Mucosa of rectum (tissue), 2 donors: ENCODE measurements around the gene ACER3.
"Not testable (repeated sequence)": the region's sequence is repeated elsewhere in the genome, so short reads cannot be mapped to it uniquely, and the experiment has no call there.

ENCODE experiments used
- H3K27ac ChIP-seq, 2 donors: one replicate each; pipeline ENCODE4 v1.7.0; 2013; ENCODE audit warnings: inconsistent platforms in 2 of 2, low read depth in 2 of 2, low read length in 2 of 2
- H3K27me3 ChIP-seq, 2 donors: one replicate each; pipeline ENCODE4 v1.7.0; 2013; ENCODE audit warnings: low read length in 2 of 2; ENCODE audit not compliant: control insufficient read depth in 2 of 2, insufficient read depth in 2 of 2
- H3K36me3 ChIP-seq, 2 donors: one replicate each; pipeline ENCODE4 v1.7.0; 2013; ENCODE audit warnings: low read length in 2 of 2; ENCODE audit not compliant: control insufficient read depth in 2 of 2, insufficient read depth in 2 of 2
- H3K4me1 ChIP-seq, 2 donors: one replicate each; pipeline ENCODE4 v1.7.0; 2013; ENCODE audit warnings: low read length in 2 of 2, mild to moderate bottlenecking in 1 of 2; ENCODE audit not compliant: control insufficient read depth in 2 of 2, insufficient read depth in 2 of 2
- H3K4me3 ChIP-seq, 2 donors: one replicate each; pipeline ENCODE4 v1.7.0; 2013; ENCODE audit warnings: low read length in 2 of 2
- H3K9ac ChIP-seq, 2 donors: one replicate each; pipeline ENCODE4 v1.7.0; 2013; ENCODE audit warnings: low read length in 2 of 2, low read depth in 1 of 2, mild to moderate bottlenecking in 1 of 2
- H3K9me3 ChIP-seq, 2 donors: one replicate each; pipeline ENCODE4 v1.7.0; 2013; ENCODE audit warnings: low read length in 2 of 2; ENCODE audit not compliant: control insufficient read depth in 2 of 2
- donor health status: healthy.
- donor health status: Normal muscosa, but diverticular disease.

Gene ACER3

GRCh38 chr11:76890329-76890728 is 29.6 kb downstream of the ACER3 start:
- H3K9me3 ChIP-seq = no peaks in the 10 kb centered on the region
- H3K9ac ChIP-seq = no peak overlapping the region
- H3K36me3 ChIP-seq = no peaks in the 10 kb centered on the region
- H3K27me3 ChIP-seq = no peaks in the 10 kb centered on the region
- H3K4me1 ChIP-seq = no peaks in the 10 kb centered on the region
- H3K4me3 ChIP-seq = no peak overlapping the region
- H3K27ac ChIP-seq = no peak overlapping the region

DNA sequence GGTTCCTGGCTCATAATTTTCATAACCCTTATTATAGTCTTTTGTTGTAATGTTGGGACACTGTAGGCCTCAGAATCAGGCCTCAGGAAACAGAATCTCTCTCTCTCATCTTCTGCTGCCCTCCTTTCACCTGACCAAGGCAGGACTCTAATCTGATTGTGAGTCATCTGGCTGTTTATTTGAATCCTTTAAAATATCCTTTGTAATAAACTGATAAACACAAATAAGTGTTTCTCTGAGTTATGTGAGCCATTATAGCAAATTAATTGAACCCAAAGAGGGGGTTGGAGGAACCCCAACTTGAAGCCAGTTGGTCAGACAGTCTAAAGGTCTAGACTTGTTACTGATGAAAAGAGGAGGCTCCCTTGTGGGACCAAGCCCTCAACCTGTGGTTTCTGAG is 30.6 kb downstream of the ACER3 start:
- no peak overlapping the region for H3K4me3 ChIP-seq
- no peaks in the 10 kb centered on the region for H3K4me1 ChIP-seq
- H3K36me3 ChIP-seq = no peaks in the 10 kb centered on the region
- H3K27me3 ChIP-seq = no peaks in the 10 kb centered on the region
- no peaks in the 10 kb centered on the region for H3K9me3 ChIP-seq
- H3K9ac ChIP-seq = no peak overlapping the region
- H3K27ac ChIP-seq = no peak overlapping the region

- Histone ChIP-seq H3K9me3 (no peaks in the 10 kb centered on the region), H3K9ac (no peak overlapping the region), H3K4me3 (no peak overlapping the region), H3K27me3 (no peaks in the 10 kb centered on the region), H3K27ac (no peak overlapping the region), H3K4me1 (no peaks in the 10 kb centered on the region), H3K36me3 (no peaks in the 10 kb centered on the region)
Measured at GRCh38 chr11:76891793-76892192, 31.1 kb downstream of the ACER3 start.

- Histone ChIP-seq H3K4me3 (no peak overlapping the region), H3K9ac (no peak overlapping the region), H3K27ac (no peak overlapping the region), H3K27me3 (no peaks in the 10 kb centered on the region), H3K36me3 (no peaks in the 10 kb centered on the region), H3K9me3 (no peaks in the 10 kb centered on the region), H3K4me1 (no peaks in the 10 kb centered on the region)
Measured at GRCh38 chr11:76892306-76892705, 31.6 kb downstream of the ACER3 start.

DNA sequence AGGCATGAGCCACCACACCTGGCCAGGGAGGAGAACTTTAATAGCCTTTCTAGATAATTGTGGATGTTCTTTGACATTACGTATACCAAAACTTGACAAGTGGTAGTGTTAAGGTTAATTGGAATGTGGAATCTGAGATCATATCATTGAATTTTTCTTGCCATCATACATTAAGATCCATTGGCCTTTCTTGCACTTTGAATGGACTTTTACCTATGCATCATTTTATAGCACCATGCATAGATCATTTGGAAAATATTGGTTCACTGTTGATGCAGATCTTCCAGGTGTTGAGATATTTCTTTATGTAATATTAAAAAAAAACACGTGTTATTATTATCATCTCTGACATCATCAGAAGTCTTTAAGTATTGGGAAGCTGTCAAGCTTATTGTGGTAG is 36.5 kb downstream of the ACER3 start:
- no peaks in the 10 kb centered on the region for H3K27me3 ChIP-seq
- H3K27ac ChIP-seq = no peak overlapping the region
- no peak overlapping the region for H3K9ac ChIP-seq
- no peaks in the 10 kb centered on the region for H3K4me1 ChIP-seq
- no peaks in the 10 kb centered on the region for H3K36me3 ChIP-seq
- H3K9me3 ChIP-seq = no peaks in the 10 kb centered on the region
- H3K4me3 ChIP-seq = no peak overlapping the region

DNA sequence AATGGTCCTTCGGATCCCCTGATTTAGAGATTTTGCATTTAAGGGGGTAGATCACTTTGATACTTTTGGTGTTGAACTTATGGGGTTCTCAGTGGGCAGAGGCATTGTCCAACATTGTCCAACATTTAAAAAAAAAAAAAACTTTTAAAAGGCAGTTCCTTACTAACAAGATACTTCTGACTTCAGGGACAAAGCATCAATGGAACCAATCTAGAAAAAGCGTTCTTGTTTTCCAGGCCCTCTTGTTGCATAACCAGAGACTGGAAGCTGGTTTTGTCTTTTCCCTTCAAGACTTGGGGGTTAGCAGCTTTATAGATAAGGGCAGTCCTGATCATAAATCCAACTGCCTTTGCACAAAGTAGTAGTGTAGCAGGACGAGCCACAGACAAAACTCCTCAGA is 40.4 kb downstream of the ACER3 start:
- no peak overlapping the region for H3K27ac ChIP-seq
- H3K27me3 ChIP-seq = no peaks in the 10 kb centered on the region
- no peaks in the 10 kb centered on the region for H3K9me3 ChIP-seq
- peaks cover 0 to 7% of the 10 kb centered on the region in 2 donors for H3K4me1 ChIP-seq
- H3K4me3 ChIP-seq = no peak overlapping the region
- H3K9ac ChIP-seq = no peak overlapping the region
- H3K36me3 ChIP-seq = no peaks in the 10 kb centered on the region

- not testable (repeated sequence) for H3K27ac ChIP-seq, H3K36me3 ChIP-seq, H3K27me3 ChIP-seq, H3K4me3 ChIP-seq, H3K9me3 ChIP-seq, H3K9ac ChIP-seq, H3K4me1 ChIP-seq
Measured at GRCh38 chr11:76901622-76902021, 40.9 kb downstream of the ACER3 start.

GRCh38 chr11:76902121-76903014 is 41.6 kb downstream of the ACER3 start:
- no peaks in the 10 kb centered on the region for H3K9me3 ChIP-seq
- H3K27me3 ChIP-seq = no peaks in the 10 kb centered on the region
- no peak overlapping the region for H3K9ac ChIP-seq
- H3K36me3 ChIP-seq = no peaks in the 10 kb centered on the region
- no peak overlapping the region for H3K4me3 ChIP-seq
- no peak overlapping the region for H3K27ac ChIP-seq
- H3K4me1 ChIP-seq = peaks cover 0 to 7% of the 10 kb centered on the region in 2 donors

DNA sequence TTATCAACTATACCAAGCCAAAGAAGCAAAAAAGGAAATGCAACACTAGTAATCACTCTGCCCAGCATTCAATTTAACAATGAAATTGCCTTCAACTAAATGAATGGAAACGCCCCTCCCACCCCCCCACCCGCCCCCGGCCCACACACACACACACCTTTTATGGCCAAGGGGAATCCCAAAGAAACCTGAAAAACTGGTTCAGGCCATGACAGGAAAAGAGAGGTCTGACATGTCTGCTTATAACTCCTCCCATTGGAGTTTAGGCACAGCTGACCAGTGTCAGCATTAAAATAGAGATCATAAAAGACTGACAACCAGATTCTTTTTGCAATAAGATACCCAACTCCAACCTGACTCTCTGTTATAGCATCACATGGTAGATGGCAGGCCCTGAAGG is 42.6 kb downstream of the ACER3 start:
- H3K4me1 ChIP-seq = peaks cover 0 to 7% of the 10 kb centered on the region in 2 donors
- H3K9ac ChIP-seq = peak overlapping the region in 1 of 2 donors; percentile 17
- no peaks in the 10 kb centered on the region for H3K9me3 ChIP-seq
- H3K27ac ChIP-seq = no peak overlapping the region
- no peaks in the 10 kb centered on the region for H3K36me3 ChIP-seq
- H3K27me3 ChIP-seq = no peaks in the 10 kb centered on the region
- no peak overlapping the region for H3K4me3 ChIP-seq

DNA sequence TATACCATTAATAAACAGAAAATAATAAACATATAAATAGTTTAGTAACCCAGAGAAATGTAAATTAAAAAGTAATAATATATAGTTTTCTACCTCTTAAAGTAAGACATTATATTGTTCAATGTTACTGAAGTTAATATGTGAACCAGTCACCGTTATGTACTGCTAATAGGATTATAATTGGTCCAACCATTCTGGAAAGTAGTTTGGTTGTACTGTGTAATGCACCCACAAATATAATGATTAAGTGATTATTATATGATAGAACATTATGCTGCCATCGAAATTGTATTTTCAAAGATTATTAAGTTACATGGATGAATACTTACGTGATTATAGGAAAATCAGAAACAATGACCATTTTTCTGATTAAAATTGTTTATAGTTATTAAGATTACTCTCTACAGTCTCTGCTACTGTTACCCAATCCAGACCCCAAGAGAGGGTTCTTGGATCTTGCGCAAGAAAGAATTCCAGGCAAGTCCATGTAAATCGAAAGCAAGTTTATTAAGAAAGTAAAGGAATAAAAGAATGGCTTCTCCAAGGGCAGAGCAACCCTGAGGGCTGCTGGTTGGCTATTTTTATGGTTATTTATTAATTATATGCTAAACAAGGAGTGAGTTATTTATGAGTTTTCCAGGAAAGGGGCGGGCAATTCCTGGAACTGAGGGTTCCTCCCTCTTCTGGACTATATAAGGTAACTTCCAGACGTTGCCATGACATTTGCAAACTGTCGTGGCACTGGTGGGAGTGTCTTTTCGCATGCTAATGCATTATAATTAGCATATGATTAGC is 50.1 kb downstream of the ACER3 start:
- H3K27ac ChIP-seq = no peak overlapping the region
- H3K4me3 ChIP-seq = no peak overlapping the region
- H3K9me3 ChIP-seq = no peaks in the 10 kb centered on the region
- no peaks in the 10 kb centered on the region for H3K27me3 ChIP-seq
- H3K4me1 ChIP-seq = no peaks in the 10 kb centered on the region
- no peaks in the 10 kb centered on the region for H3K36me3 ChIP-seq
- H3K9ac ChIP-seq = no peak overlapping the region
